Lung (tissue), 16 donors: Measurements from ENCODE around the gene LIPG. TPM values are rescaled to one million over a fixed set of nuclear protein-coding genes. Genes with fewer than 3 reads are reported as not detected.
"Not testable (repeated sequence)": the region's sequence is repeated elsewhere in the genome, so short reads cannot be mapped to it uniquely, and the experiment has no call there.

Experiments
- ATAC-seq: fragments of 200-7000 bp; cut with Tn5 transposase; one replicate; pipeline ENCODE4 v1.9.1; 2020; ENCODE audit warnings: moderate number of reproducible peaks; ENCODE audit not compliant: insufficient read depth, low FRiP score
- DNase-seq, 3 donors: peaks; one replicate each; pipeline ENCODE4 v3.0.0-alpha.2; 2013 to 2017
- H3K27ac ChIP-seq, 2 donors: one replicate each; pipeline ENCODE4 v1.5.1; 2013; ENCODE audit warnings: mild to moderate bottlenecking in 2 of 2, moderate library complexity in 2 of 2, control low read depth in 1 of 2, inconsistent platforms in 1 of 2, low read depth in 1 of 2, low read length in 1 of 2
- H3K27me3 ChIP-seq, 3 donors: one replicate each; pipeline ENCODE4 v1.5.1; 2013; ENCODE audit warnings: low read length in 2 of 3; ENCODE audit not compliant: control insufficient read depth in 3 of 3, insufficient read depth in 3 of 3
- H3K36me3 ChIP-seq, 4 donors: one replicate each; pipeline ENCODE4 v1.5.1; 2013; ENCODE audit warnings: low read length in 4 of 4, mild to moderate bottlenecking in 1 of 4, moderate library complexity in 1 of 4; ENCODE audit not compliant: control insufficient read depth in 4 of 4, insufficient read depth in 4 of 4
- H3K4me1 ChIP-seq, 5 donors: one replicate each; pipeline ENCODE4 v1.5.1; 2013; ENCODE audit warnings: low read length in 5 of 5, mild to moderate bottlenecking in 2 of 5, moderate library complexity in 1 of 5; ENCODE audit not compliant: control insufficient read depth in 5 of 5, insufficient read depth in 5 of 5
- H3K4me3 ChIP-seq: one replicate; pipeline ENCODE4 v1.5.1; 2013; ENCODE audit warnings: mild to moderate bottlenecking, control low read depth, moderate library complexity
- H3K9ac ChIP-seq, 2 donors: one replicate each; pipeline ENCODE4 v1.5.1; 2013; ENCODE audit warnings: low read length in 2 of 2, control low read depth in 1 of 2; ENCODE audit not compliant: insufficient read depth in 1 of 2
- H3K9me3 ChIP-seq, 4 donors: one replicate each; pipeline ENCODE4 v1.5.1; 2013; ENCODE audit warnings: low read length in 3 of 4, mild to moderate bottlenecking in 1 of 4, moderate library complexity in 1 of 4; ENCODE audit not compliant: control insufficient read depth in 4 of 4, insufficient read depth in 3 of 4
- WGBS, 2 donors: extraction: QIAGEN DNeasy Blood & Tissue Kit; methylation state at CpG; one replicate each; pipeline ENCODE4 v1.1.7; 2013; 5-methylcytosine and 5-hydroxymethylcytosine counted together
- long read RNA-seq, 5 donors: transcript quantifications; one replicate each; lab custom pipeline, GENCODE V29; 2026
- polyA plus RNA-seq, 2 donors: library from polyadenylated mRNA; stranded (reverse); fragments of 200-250 nt; gene quantifications; one replicate each; pipeline ENCODE4 v1.2.1, GENCODE V29; 2013
- total RNA-seq, 2 donors: library from RNA; depleted of rRNA in 1 of 2; stranded (reverse); fragments of >200 nt in 1 of 2; gene quantifications; one replicate each; pipeline ENCODE4 v1.2.1, GENCODE V29; 2014 to 2021
- TF ChIP-seq, protein P1 (sequence below): IDR thresholded peaks from 2 replicates; pipeline ENCODE4 v1.5.1; 2012; ENCODE audit warnings: mild to moderate bottlenecking; ENCODE audit errors: control extremely low read depth, extremely low read depth
- donor health status: control.
- donor health status: control.
- donor health status: Bipolar disorder and iron deficiency.
- donor health status: healthy.
- donor health status: DM: yes; HTN: yes; CAD: no.

Gene LIPG
- total RNA-seq (10 to 100 TPM in 1 of 2 donors, 1 to 10 TPM in 1; 6.9 to 12.5 TPM), polyA plus RNA-seq (10 to 100 TPM in 1 of 2 donors, 1 to 10 TPM in 1; 3.7 to 93.9 TPM)
- long read RNA-seq, donor 1, partial matches to known transcripts, result 0 of 5 reads
- long read RNA-seq, donor 1, other reads (novel, unspliced or antisense), result 0 of 5 reads
- long read RNA-seq, donor 2, partial matches to known transcripts, result 0 of 2 reads
- long read RNA-seq, donor 2, other reads (novel, unspliced or antisense), result 0 of 2 reads
- long read RNA-seq, donor 3, result 0 reads
- long read RNA-seq, donor 4, transcript LIPG-207 (1 exons, 3,548 nt), result major isoform, 5 of 5 reads
- long read RNA-seq, donor 4, partial matches to known transcripts, result 0 of 5 reads
- long read RNA-seq, donor 4, other reads (novel, unspliced or antisense), result 0 of 5 reads
- long read RNA-seq, donor 5, full-length matches to known transcripts, result 9 of 9 reads
- long read RNA-seq, donor 5, partial matches to known transcripts, result 0 of 9 reads
- long read RNA-seq, donor 5, other reads (novel, unspliced or antisense), result 0 of 9 reads

DNA sequence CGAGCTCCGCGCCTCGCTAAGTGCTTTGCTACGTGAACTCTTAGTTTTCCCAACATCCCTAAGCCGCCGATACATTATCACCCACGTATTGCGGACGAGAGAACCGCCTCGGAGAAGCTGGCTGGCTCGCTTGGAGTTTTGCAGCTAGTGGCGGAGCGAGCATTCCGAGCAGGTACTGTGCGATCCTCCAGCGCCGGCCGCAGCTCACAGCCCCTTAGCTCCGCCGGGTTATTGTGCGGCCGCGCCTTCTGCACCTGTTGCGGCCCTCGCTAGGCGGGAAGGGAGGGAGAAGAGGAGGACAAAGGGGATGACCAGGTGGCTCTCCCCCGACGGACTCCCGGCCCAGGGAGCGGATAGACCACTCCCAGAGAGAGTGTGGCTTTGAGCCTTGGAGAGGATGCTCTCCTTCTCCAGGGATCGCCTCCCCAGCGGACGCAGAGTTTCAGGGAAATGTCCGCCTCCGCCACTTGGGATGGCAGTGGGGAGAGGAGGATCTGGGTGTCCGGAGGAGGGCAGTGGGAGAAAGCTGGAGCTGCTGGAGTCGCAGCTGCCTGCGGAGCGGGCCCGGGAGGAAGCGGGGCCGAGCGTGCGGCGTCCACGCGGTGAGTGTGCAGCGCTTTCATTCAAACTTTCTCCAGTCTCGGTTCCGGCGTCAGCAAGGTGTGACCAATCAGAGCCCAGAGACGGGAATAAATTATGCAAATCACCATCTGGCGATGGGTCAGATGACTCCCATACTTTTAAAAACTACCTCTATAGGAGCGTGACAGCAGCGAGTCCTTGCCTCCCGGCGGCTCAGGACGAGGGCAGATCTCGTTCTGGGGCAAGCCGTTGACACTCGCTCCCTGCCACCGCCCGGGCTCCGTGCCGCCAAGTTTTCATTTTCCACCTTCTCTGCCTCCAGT is at the start of gene LIPG:
Gene LIPG, plus strand, starts transcription at position 769 of the 905 bp plus-strand sequence. CDS start 252 bp downstream, outside the sequence.
- TF ChIP-seq, protein P1, sequence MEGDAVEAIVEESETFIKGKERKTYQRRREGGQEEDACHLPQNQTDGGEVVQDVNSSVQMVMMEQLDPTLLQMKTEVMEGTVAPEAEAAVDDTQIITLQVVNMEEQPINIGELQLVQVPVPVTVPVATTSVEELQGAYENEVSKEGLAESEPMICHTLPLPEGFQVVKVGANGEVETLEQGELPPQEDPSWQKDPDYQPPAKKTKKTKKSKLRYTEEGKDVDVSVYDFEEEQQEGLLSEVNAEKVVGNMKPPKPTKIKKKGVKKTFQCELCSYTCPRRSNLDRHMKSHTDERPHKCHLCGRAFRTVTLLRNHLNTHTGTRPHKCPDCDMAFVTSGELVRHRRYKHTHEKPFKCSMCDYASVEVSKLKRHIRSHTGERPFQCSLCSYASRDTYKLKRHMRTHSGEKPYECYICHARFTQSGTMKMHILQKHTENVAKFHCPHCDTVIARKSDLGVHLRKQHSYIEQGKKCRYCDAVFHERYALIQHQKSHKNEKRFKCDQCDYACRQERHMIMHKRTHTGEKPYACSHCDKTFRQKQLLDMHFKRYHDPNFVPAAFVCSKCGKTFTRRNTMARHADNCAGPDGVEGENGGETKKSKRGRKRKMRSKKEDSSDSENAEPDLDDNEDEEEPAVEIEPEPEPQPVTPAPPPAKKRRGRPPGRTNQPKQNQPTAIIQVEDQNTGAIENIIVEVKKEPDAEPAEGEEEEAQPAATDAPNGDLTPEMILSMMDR, result no peak
- Histone ChIP-seq H3K9ac (no peak within 1 kb of the TSS), H3K9me3 (peaks cover 0 to 2% (median 0%) of the 10 kb centered on the region in 4 donors), H3K27ac (no peak within 1 kb of the TSS), H3K36me3 (no peaks in the 10 kb centered on the region), H3K4me1 (peaks cover 0 to 37% (median 14%) of the 10 kb centered on the region in 5 donors), H3K27me3 (peaks cover 0 to 41% (median 31%) of the 10 kb centered on the region in 3 donors), H3K4me3 (peak within 1 kb of the TSS; percentile 41)
- DNase-seq, result peak; percentile 64 to 77 (median 66)
- peak; percentile 77 for ATAC-seq
- 1 to 2% methylated on average over 66 to 67 of the region's 67 CpGs for WGBS, 2 donors

- WGBS, 2 donors, result 85 to 96% methylated on average over 8 of the region's 8 CpGs
- not testable (repeated sequence) for ATAC-seq, H3K9ac ChIP-seq, H3K4me3 ChIP-seq, H3K27me3 ChIP-seq, H3K27ac ChIP-seq, H3K9me3 ChIP-seq, H3K4me1 ChIP-seq, DNase-seq, H3K36me3 ChIP-seq
Observed at GRCh38 chr18:49512876-49513275, 49.0 kb upstream of the LIPG start.

DNA sequence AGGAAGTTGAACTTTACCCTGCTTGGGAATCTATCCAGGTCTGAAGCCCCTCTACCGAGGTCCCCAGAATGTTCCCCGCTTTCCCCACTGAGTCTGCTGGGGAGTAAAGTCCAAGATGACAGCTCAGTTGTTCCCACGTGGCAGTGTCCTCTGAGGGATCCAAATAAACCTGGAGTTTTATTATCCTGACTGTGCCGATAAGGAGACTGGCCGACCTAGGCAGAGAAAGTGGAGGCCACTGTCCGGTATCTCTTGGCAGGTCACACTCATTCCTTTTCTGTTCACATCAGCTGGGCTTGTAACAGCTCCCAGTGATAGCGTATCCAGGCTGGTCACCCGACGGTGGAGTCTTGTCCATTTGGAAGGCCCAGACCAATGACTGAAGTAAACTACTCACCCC is 47.3 kb upstream of the LIPG start:
- H3K27me3 ChIP-seq, result no peaks in the 10 kb centered on the region

DNA sequence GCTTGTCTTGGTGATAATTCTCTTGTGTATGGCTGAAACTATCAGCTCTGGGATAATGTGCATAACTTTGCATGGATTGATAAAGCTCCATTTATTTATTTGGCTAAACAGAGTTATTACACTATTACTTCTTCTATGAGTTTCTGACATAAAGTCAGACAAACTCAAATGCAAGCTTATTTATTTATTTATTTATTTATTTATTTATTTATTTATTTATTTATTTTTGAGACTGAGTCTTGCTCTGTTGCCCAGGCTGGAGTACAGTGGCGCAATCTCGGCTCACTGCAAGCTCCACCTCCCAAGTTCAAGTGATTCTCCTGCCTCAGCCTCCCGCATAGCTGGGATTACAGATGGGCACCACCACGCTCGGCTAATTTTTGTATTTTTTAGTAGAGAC is 46.9 kb upstream of the LIPG start:
- H3K9ac ChIP-seq, H3K27ac ChIP-seq, ATAC-seq, H3K4me1 ChIP-seq, H3K36me3 ChIP-seq, H3K4me3 ChIP-seq, H3K27me3 ChIP-seq, DNase-seq, H3K9me3 ChIP-seq: not testable (repeated sequence)
- 80 to 100% methylated on average over 5 of the region's 5 CpGs for WGBS, 2 donors

More for the DNA sequence above, 47.3 kb upstream of the LIPG start:
- Histone ChIP-seq H3K27ac (no peak overlapping the region), H3K9ac (no peak overlapping the region), H3K36me3 (no peaks in the 10 kb centered on the region), H3K4me1 (no peaks in the 10 kb centered on the region), H3K9me3 (no peaks in the 10 kb centered on the region), H3K4me3 (no peak overlapping the region)
- DNase-seq, result no peak
- no peak for ATAC-seq
- WGBS, 2 donors, result 82 to 87% methylated on average over 9 of the region's 9 CpGs
- TF ChIP-seq, protein P1, result no peak
